Spinal cord (tissue), 10 donors: ENCODE results near the gene BCAS3. TPM values are rescaled to one million over a fixed set of nuclear protein-coding genes. Genes with fewer than 3 reads are reported as not detected.

Source experiments
- DNase-seq, 6 donors: peaks; one replicate each; pipeline versions ENCODE4 v3.0.0 to v3.0.0-alpha.2; 2013 to 2015; ENCODE audit warnings: low spot score in 6 of 6, low read depth in 4 of 6
- H3K27ac ChIP-seq: one replicate; pipeline ENCODE4 v1.5.1; 2013; ENCODE audit warnings: low read depth, low read length, control low read depth
- H3K27me3 ChIP-seq: one replicate; pipeline ENCODE4 v1.6.1; 2013; ENCODE audit warnings: low read length; ENCODE audit not compliant: control insufficient read depth, insufficient read depth
- H3K36me3 ChIP-seq: one replicate; pipeline ENCODE4 v1.6.1; 2013; ENCODE audit warnings: low read length; ENCODE audit not compliant: control insufficient read depth, insufficient read depth
- H3K4me1 ChIP-seq: one replicate; pipeline ENCODE4 v1.6.1; 2013; ENCODE audit warnings: low read length; ENCODE audit not compliant: control insufficient read depth, insufficient read depth
- H3K4me3 ChIP-seq: one replicate; pipeline ENCODE4 v1.5.1; 2013; ENCODE audit warnings: low read depth, low read length, control low read depth
- H3K9me3 ChIP-seq: one replicate; pipeline ENCODE4 v1.6.1; 2013; ENCODE audit warnings: low read length; ENCODE audit not compliant: control insufficient read depth, insufficient read depth
- WGBS: methylation state at CpG from one replicate; pipeline ENCODE4 v1.1.5; 2013; ENCODE audit warnings: missing lambda C conversion rate; ENCODE audit not compliant: insufficient coverage; 5-methylcytosine and 5-hydroxymethylcytosine counted together
- polyA plus RNA-seq, 2 donors: library from polyadenylated mRNA; unstranded; fragments of 120-200 nt; gene quantifications; one replicate each; pipeline ENCODE4 v1.2.1, GENCODE V29; 2013; ENCODE audit not compliant: insufficient read length in 2 of 2
- total RNA-seq, 2 donors: library from RNA; depleted of rRNA in 1 of 2; stranded (reverse); fragments of 120-200 nt in 1 of 2; fragments of >200 nt in 1 of 2; gene quantifications; one replicate each; pipeline versions ENCODE4 v1.2.3 to v1.2.4, GENCODE V29; 2013 to 2014
- donor health status: healthy.

The BCAS3 gene
- total and polyA plus RNA-seq, 4 donors: 20.5 to 53.4 (median 25.7) TPM

- no peak overlapping the region for H3K4me3 ChIP-seq
- H3K27me3 ChIP-seq: no peaks in the 10 kb centered on the region
- WGBS: no CpG with 5 or more reads among the region's 3 CpGs
- H3K9me3 ChIP-seq: no peaks in the 10 kb centered on the region
- H3K4me1 ChIP-seq: no peaks in the 10 kb centered on the region
- H3K36me3 ChIP-seq: no peaks in the 10 kb centered on the region
- no peak for DNase-seq
- no peak overlapping the region for H3K27ac ChIP-seq
Observed at GRCh38 chr17:60730273-60730672, 52.6 kb downstream of the BCAS3 start.

- no CpG with 5 or more reads among the region's 2 CpGs for WGBS
- no peaks in the 10 kb centered on the region for H3K9me3 ChIP-seq
- no peaks in the 10 kb centered on the region for H3K27me3 ChIP-seq
- no peak for DNase-seq
- no peak overlapping the region for H3K4me3 ChIP-seq
- H3K27ac ChIP-seq: no peak overlapping the region
- no peaks in the 10 kb centered on the region for H3K36me3 ChIP-seq
- no peaks in the 10 kb centered on the region for H3K4me1 ChIP-seq
Observed at GRCh38 chr17:60738287-60738686, 60.6 kb downstream of the BCAS3 start.

GRCh38 chr17:60740584-60740983 lies 62.9 kb downstream of the BCAS3 start:
- Histone ChIP-seq H3K27me3 (no peaks in the 10 kb centered on the region), H3K4me3 (no peak overlapping the region), H3K36me3 (no peaks in the 10 kb centered on the region), H3K27ac (no peak overlapping the region), H3K9me3 (no peaks in the 10 kb centered on the region), H3K4me1 (no peaks in the 10 kb centered on the region)
- WGBS: 100% methylated on average over 3 of the region's 4 CpGs
- DNase-seq: no peak

GRCh38 chr17:60741031-60741430 lies 63.4 kb downstream of the BCAS3 start:
- Histone ChIP-seq H3K36me3 (no peaks in the 10 kb centered on the region), H3K27me3 (no peaks in the 10 kb centered on the region), H3K9me3 (no peaks in the 10 kb centered on the region), H3K27ac (no peak overlapping the region), H3K4me1 (no peaks in the 10 kb centered on the region), H3K4me3 (no peak overlapping the region)
- no peak for DNase-seq
- 93% methylated on average over 3 of the region's 4 CpGs for WGBS

GRCh38 chr17:60743282-60743681 lies 65.6 kb downstream of the BCAS3 start:
- Histone ChIP-seq H3K4me3 (no peak overlapping the region), H3K27ac (peak overlapping the region; percentile 80), H3K9me3 (no peaks in the 10 kb centered on the region), H3K27me3 (no peaks in the 10 kb centered on the region), H3K36me3 (no peaks in the 10 kb centered on the region), H3K4me1 (no peaks in the 10 kb centered on the region)
- no peak for DNase-seq
- WGBS: no CpG with 5 or more reads among the region's 1 CpG

GRCh38 chr17:60743799-60744198 lies 66.1 kb downstream of the BCAS3 start:
- Histone ChIP-seq H3K36me3 (no peaks in the 10 kb centered on the region), H3K4me1 (no peaks in the 10 kb centered on the region), H3K4me3 (no peak overlapping the region), H3K9me3 (no peaks in the 10 kb centered on the region), H3K27me3 (no peaks in the 10 kb centered on the region), H3K27ac (peak overlapping the region; percentile 80)
- peak in 2 of 6 donors; percentile 34 to 51 for DNase-seq
- WGBS: no CpG with 5 or more reads among the region's 5 CpGs

GRCh38 chr17:60744355-60744966 lies 66.8 kb downstream of the BCAS3 start:
- Histone ChIP-seq H3K27me3 (no peaks in the 10 kb centered on the region), H3K4me1 (no peaks in the 10 kb centered on the region), H3K27ac (peak overlapping the region; percentile 80), H3K4me3 (no peak overlapping the region), H3K9me3 (no peaks in the 10 kb centered on the region), H3K36me3 (no peaks in the 10 kb centered on the region)
- no peak for DNase-seq
- no CpG with 5 or more reads among the region's 3 CpGs for WGBS

- Histone ChIP-seq H3K27ac (no peak overlapping the region), H3K9me3 (no peaks in the 10 kb centered on the region)
Observed at GRCh38 chr17:60745544-60745943, 67.9 kb downstream of the BCAS3 start.

GRCh38 chr17:60747069-60747808 lies 69.6 kb downstream of the BCAS3 start:
- Histone ChIP-seq H3K4me3 (no peak overlapping the region), H3K36me3 (no peaks in the 10 kb centered on the region), H3K4me1 (no peaks in the 10 kb centered on the region), H3K9me3 (no peaks in the 10 kb centered on the region), H3K27ac (peak overlapping the region; percentile 43), H3K27me3 (no peaks in the 10 kb centered on the region)
- DNase-seq: peak in 2 of 6 donors; percentile 4 to 9
- WGBS: 62% methylated on average over 3 of the region's 5 CpGs

More at GRCh38 chr17:60745544-60745943, 67.9 kb downstream of the BCAS3 start:
- H3K4me3 ChIP-seq: no peak overlapping the region
- no CpG with 5 or more reads among the region's 2 CpGs for WGBS
- no peaks in the 10 kb centered on the region for H3K4me1 ChIP-seq
- H3K36me3 ChIP-seq: no peaks in the 10 kb centered on the region
- DNase-seq: peak in 1 of 6 donors; percentile 66
- H3K27me3 ChIP-seq: no peaks in the 10 kb centered on the region

GRCh38 chr17:60748204-60748603 lies 70.6 kb downstream of the BCAS3 start:
- no peaks in the 10 kb centered on the region for H3K9me3 ChIP-seq
- no peaks in the 10 kb centered on the region for H3K36me3 ChIP-seq
- no peak for DNase-seq
- WGBS: no CpG with 5 or more reads among the region's 2 CpGs
- H3K4me3 ChIP-seq: no peak overlapping the region
- peak overlapping the region; percentile 29 for H3K27ac ChIP-seq
- H3K27me3 ChIP-seq: no peaks in the 10 kb centered on the region
- H3K4me1 ChIP-seq: no peaks in the 10 kb centered on the region
